Measurements from ENCODE around the gene RHOH. TPM values are rescaled to one million over a fixed set of nuclear protein-coding genes. Genes with fewer than 3 reads are reported as not detected.

RHOH gene
- polyA plus RNA-seq, 1 experiment, result not detected

DNA sequence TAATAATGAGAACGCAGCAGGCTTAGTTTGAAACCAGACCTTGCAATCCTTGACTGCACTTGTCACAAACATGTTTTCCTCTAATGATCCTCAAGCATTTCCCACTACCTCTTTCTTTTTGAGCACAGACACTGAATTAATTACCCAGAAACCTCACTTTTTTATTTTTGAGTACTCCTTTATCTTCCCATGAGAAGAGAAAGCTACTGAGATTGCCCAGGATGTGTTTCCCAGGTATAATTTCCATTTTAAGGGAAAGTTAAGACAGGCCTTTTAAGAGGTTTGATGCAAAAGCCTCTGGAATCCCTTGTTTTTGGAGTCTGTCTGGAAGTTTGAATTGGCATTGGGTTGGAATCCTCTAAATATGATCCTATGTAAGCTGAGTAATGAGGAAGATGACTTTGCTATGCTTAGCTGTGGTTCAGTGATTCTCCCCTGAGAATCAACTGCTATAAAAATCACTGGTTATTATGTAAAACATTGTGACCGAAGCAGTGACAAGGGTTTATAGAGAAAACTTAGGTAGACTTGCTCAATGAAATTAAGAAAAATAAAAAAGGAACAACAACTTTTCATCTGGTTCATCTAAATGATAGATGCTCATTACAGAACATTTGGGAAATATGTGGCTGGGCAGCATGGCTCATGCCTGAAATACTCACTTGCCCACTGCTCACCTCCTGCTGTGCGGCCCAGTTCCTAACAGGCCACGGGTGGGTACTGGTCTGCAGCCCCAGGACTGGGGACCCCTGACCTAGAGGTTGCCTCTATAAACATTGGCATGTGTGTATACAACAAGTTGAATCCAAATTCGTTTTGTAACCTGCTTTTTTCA is 10.8 kb upstream of the RHOH start:
- ChIA-PET POLR2A (no interaction called here), CTCF (no interaction called here)
- DNase-seq (ENCODE audit: low read depth), result peak; percentile 2
- Histone ChIP-seq H3K27me3 (ENCODE audit: control insufficient read depth, insufficient read depth, low read length) (no peaks in the 10 kb centered on the region), H3K36me3 (ENCODE audit: control insufficient read depth, insufficient read depth, low read length) (no peaks in the 10 kb centered on the region), H3K4me3 (ENCODE audit: low read depth, low read length) (no peak overlapping the region)
- TF ChIP-seq, protein P1, sequence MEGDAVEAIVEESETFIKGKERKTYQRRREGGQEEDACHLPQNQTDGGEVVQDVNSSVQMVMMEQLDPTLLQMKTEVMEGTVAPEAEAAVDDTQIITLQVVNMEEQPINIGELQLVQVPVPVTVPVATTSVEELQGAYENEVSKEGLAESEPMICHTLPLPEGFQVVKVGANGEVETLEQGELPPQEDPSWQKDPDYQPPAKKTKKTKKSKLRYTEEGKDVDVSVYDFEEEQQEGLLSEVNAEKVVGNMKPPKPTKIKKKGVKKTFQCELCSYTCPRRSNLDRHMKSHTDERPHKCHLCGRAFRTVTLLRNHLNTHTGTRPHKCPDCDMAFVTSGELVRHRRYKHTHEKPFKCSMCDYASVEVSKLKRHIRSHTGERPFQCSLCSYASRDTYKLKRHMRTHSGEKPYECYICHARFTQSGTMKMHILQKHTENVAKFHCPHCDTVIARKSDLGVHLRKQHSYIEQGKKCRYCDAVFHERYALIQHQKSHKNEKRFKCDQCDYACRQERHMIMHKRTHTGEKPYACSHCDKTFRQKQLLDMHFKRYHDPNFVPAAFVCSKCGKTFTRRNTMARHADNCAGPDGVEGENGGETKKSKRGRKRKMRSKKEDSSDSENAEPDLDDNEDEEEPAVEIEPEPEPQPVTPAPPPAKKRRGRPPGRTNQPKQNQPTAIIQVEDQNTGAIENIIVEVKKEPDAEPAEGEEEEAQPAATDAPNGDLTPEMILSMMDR (IDR thresholded peaks at IDR 0.05; ENCODE audit: insufficient read depth, low read depth, low read length), result no peak

DNA sequence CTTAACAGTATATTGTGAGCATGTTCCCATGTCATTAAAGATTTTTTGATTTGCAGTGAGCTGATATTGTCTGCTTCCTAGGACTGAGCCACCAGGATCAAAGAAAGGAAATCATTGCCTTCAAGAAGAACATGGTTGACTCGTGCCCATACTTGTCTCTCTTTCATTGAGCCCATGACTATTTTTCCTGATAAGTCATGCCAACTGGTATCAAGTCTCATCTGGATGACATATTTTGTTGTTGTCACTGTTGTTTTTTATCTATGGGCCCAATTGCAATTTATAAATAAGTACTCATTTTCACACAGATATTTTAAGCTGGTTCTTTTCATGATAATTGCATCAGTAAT is 10.2 kb upstream of the RHOH start:
- H3K36me3 ChIP-seq (ENCODE audit: control insufficient read depth, insufficient read depth, low read length), result no peaks in the 10 kb centered on the region
- no peak overlapping the region for H3K4me3 ChIP-seq (ENCODE audit: low read depth, low read length)
- POLR2A ChIA-PET, result no interaction called here
- CTCF ChIA-PET, result no interaction called here
- DNase-seq (ENCODE audit: low read depth), result no peak
- no peaks in the 10 kb centered on the region for H3K27me3 ChIP-seq (ENCODE audit: control insufficient read depth, insufficient read depth, low read length)
- TF ChIP-seq, protein P1 (IDR thresholded peaks at IDR 0.05; ENCODE audit: insufficient read depth, low read depth, low read length), result no peak

DNA sequence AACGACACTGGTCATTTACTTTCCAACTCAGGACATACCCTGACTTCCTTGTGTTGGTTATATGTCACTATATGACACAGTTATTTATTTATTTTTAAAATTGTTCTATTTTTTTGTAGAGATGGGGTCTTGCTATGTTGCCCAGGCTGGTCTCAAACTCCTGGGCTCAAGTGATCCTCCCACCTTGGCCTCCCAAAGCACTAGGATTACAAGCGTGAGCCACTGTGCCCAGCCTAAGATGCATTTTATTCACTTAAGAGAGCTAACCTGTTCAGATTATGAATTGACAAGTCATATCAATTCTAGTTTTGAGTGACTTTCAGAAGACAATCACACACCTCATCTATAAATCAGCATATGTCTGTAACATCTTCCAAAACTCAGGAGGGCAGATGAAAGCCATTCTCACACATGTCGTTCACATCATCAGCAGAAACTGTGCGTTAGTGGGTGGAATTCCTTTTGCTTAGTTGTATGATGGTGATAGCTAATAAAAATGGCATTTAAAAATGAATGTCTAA is 9.4 kb upstream of the RHOH start:
- H3K27me3 ChIP-seq (ENCODE audit: control insufficient read depth, insufficient read depth, low read length), result no peaks in the 10 kb centered on the region
- CTCF ChIA-PET, result interaction anchor here (1.1 kb wide), 1 partner anchor 53 kb away, joined by 3 read pairs; no protein-coding TSS in a partner anchor
- no peak for DNase-seq (ENCODE audit: low read depth)
- TF ChIP-seq, protein P1 (IDR thresholded peaks at IDR 0.05; ENCODE audit: insufficient read depth, low read depth, low read length), result no peak
- POLR2A ChIA-PET, result interaction anchor here (0.6 kb wide), 1 partner anchor 10 kb away, joined by 7 read pairs; the partner anchor contains the start of gene RHOH
- no peaks in the 10 kb centered on the region for H3K36me3 ChIP-seq (ENCODE audit: control insufficient read depth, insufficient read depth, low read length)
- no peak overlapping the region for H3K4me3 ChIP-seq (ENCODE audit: low read depth, low read length)

DNA sequence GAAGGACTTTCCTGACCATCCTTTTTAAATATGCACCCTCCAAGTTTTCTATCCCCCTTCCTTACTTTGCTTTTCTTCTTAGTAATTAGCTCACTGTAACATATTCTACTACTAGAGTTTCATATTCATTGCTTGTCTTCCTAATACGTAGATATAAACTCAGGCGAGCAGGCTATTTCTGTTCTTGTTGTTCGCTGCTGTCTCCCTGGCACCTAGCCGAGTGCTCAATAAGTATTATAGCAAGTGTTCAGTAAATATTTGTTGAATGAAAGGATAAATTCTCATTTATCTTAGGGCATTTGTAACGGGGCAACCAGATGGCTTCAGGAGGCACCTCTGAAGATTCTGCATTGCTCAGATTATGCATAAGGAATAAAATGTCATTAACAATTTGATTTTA is 6.8 kb upstream of the RHOH start:
- DNase-seq (ENCODE audit: low read depth), result no peak
- POLR2A ChIA-PET, result no interaction called here
- Histone ChIP-seq H3K4me3 (ENCODE audit: low read depth, low read length) (no peak overlapping the region), H3K36me3 (ENCODE audit: control insufficient read depth, insufficient read depth, low read length) (no peaks in the 10 kb centered on the region), H3K27me3 (ENCODE audit: control insufficient read depth, insufficient read depth, low read length) (no peaks in the 10 kb centered on the region)
- TF ChIP-seq, protein P1 (IDR thresholded peaks at IDR 0.05; ENCODE audit: insufficient read depth, low read depth, low read length), result no peak
- CTCF ChIA-PET, result interaction anchor here (1.6 kb wide), 1 partner anchor 10 kb away, joined by 3 read pairs; no protein-coding TSS in a partner anchor

DNA sequence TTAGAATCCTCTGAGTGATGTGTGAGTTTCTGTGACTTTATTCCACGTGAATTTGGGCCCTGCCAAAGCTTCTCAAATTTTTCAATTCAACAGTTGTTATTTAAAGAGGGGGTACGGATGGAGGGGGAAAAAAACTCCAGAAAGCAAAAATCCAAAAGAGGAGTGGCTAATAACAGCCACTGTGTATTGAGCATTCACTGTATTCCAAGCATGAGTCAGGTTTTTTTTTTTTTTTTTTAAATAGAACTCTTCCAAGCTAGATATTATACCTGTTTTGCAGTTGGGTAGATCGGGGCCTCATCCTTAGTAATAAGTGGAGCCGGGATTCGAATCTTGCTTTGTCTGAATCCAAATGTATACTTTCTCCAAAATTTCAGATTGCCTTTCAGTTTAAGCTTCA is 6.4 kb upstream of the RHOH start:
- no peaks in the 10 kb centered on the region for H3K36me3 ChIP-seq (ENCODE audit: control insufficient read depth, insufficient read depth, low read length)
- ChIA-PET CTCF (interaction anchor here (1.6 kb wide), 1 partner anchor 10 kb away, joined by 3 read pairs; no protein-coding TSS in a partner anchor), POLR2A (no interaction called here)
- TF ChIP-seq, protein P1 (IDR thresholded peaks at IDR 0.05; ENCODE audit: insufficient read depth, low read depth, low read length), result no peak
- H3K4me3 ChIP-seq (ENCODE audit: low read depth, low read length), result no peak overlapping the region
- DNase-seq (ENCODE audit: low read depth), result no peak
- H3K27me3 ChIP-seq (ENCODE audit: control insufficient read depth, insufficient read depth, low read length), result no peaks in the 10 kb centered on the region
